HepG2 (cell line): ENCODE measurements around the gene UCKL1. TPM values are rescaled to one million over a fixed set of nuclear protein-coding genes. Genes with fewer than 3 reads are reported as not detected.

ENCODE experiments used
- ATAC-seq: fragments of 200-7000 bp; cut with Tn5 transposase; 3 replicates; pipeline ENCODE4 v1.9.1; 2020; ENCODE audit warnings: mild to moderate bottlenecking, moderate library complexity
- BruUV-seq: library from RNA; stranded (reverse); fragments of 400-500 nt; replicated peaks from 2 replicates; lab custom pipeline; 2021; lab: Mats Ljungman, UMichigan
- CTCF ChIA-PET: fragments of 300-600 bp; formaldehyde crosslinking; extraction: SDS; loops from one replicate; lab custom pipeline; 2021; ENCODE audit warnings: low total read pairs, inconsistent platforms, low intra/inter-chr PET ratio; lab: Yijun Ruan, JAX
- POLR2A ChIA-PET: fragments of 350-600 bp; sonication (Branson Sonifier 250); formaldehyde crosslinking; loops from one replicate; lab custom pipeline; 2020; ENCODE audit warnings: antibody characterized with exemption, inconsistent platforms; lab: Yijun Ruan, JAX
- DNase-seq: peaks from one replicate; pipeline ENCODE4 v3.0.0-alpha.2; 2015; ENCODE audit warnings: low spot score
- FAIRE-seq: peaks from 3 replicates; lab custom pipeline; 2011; peaks lifted over from hg19 to GRCh38; lab: Jason Lieb, UNC
- H2AFZ ChIP-seq: one replicate; pipeline ENCODE4 v1.6.1; 2011; ENCODE audit warnings: low read length, inconsistent platforms
- H3K27ac ChIP-seq: fragments of 300-600 bp; 3 replicates; pipeline ENCODE4 v1.8.0; 2011; ENCODE audit warnings: mixed run types, mild to moderate bottlenecking, mixed read lengths, low read length, inconsistent platforms; ENCODE audit not compliant: insufficient read depth; ENCODE audit errors: extremely low read length
- H3K27me3 ChIP-seq, 2 experiments: fragments of 200-600 bp in 1 of 2; 2 replicates in 1 of 2; 3 replicates in 1 of 2; pipeline versions ENCODE4 v1.6.0 to v1.8.0; 2011; ENCODE audit warnings: low read length in 2 of 2, mild to moderate bottlenecking in 2 of 2, moderate library complexity in 2 of 2, inconsistent platforms in 1 of 2; ENCODE audit not compliant: insufficient read depth in 2 of 2, control insufficient read depth in 1 of 2
- H3K36me3 ChIP-seq, 2 experiments: fragments of 200-600 bp in 1 of 2; replicated peaks in 1 of 2; 2 replicates in 1 of 2; 3 replicates in 1 of 2; pipeline versions ENCODE4 v1.5.1 to v1.8.0; 2011; ENCODE audit warnings: low read length in 2 of 2, inconsistent platforms in 1 of 2; ENCODE audit not compliant: insufficient read depth in 2 of 2, control insufficient read depth in 1 of 2
- H3K4me1 ChIP-seq: 2 replicates; pipeline ENCODE4 v1.5.1; 2012; ENCODE audit warnings: low read length, inconsistent platforms; ENCODE audit not compliant: insufficient read depth
- H3K4me2 ChIP-seq: 2 replicates; pipeline ENCODE4 v1.6.0; 2011; ENCODE audit warnings: low read depth, low read length, inconsistent platforms
- H3K4me3 ChIP-seq, 3 experiments: fragments of 200-600 bp in 1 of 3; sonication (generic), shearing (Covaris generic) in 1 of 3; replicated peaks in 1 of 3; 2 replicates each; pipeline ENCODE4 v1.5.1; 2011 to 2016; ENCODE audit warnings: low read length in 3 of 3, inconsistent platforms in 2 of 3, low read depth in 2 of 3, mild to moderate bottlenecking in 2 of 3, control low read depth in 1 of 3, mixed read lengths in 1 of 3; ENCODE audit not compliant: insufficient read depth in 1 of 3
- H3K79me2 ChIP-seq: one replicate; pipeline ENCODE4 v1.6.1; 2011; ENCODE audit warnings: low read length, inconsistent platforms; ENCODE audit not compliant: insufficient read depth
- H3K9ac ChIP-seq: 2 replicates; pipeline ENCODE4 v1.6.0; 2011; ENCODE audit warnings: mild to moderate bottlenecking, low read depth, low read length, inconsistent platforms; ENCODE audit not compliant: insufficient read depth
- H3K9me3 ChIP-seq: 2 replicates; pipeline ENCODE4 v1.5.1; 2012; ENCODE audit warnings: mild to moderate bottlenecking, low read length
- H4K20me1 ChIP-seq: 2 replicates; pipeline ENCODE4 v1.6.0; 2011; ENCODE audit warnings: inconsistent platforms, mild to moderate bottlenecking, low read length, moderate library complexity; ENCODE audit not compliant: insufficient read depth
- DPF2 ChIP-seq: sonication (generic); formaldehyde crosslinking; IDR thresholded peaks from 2 replicates; pipeline ENCODE4 v1.4.0; 2020; ENCODE audit warnings: mild to moderate bottlenecking, low read depth, missing genetic modification reagents, borderline replicate concordance
- HHEX ChIP-seq: IDR thresholded peaks from 2 replicates; pipeline ENCODE4 v1.6.1; 2016; ENCODE audit warnings: control low read depth
- HNF4A ChIP-seq: sonication (generic); formaldehyde crosslinking; IDR thresholded peaks from 2 replicates; pipeline ENCODE4 v1.4.0; 2020; ENCODE audit warnings: missing genetic modification reagents
- JDP2 ChIP-seq: sonication (generic); formaldehyde crosslinking; IDR thresholded peaks from 2 replicates; pipeline ENCODE4 v1.8.1; 2022; ENCODE audit warnings: missing genetic modification reagents, borderline replicate concordance
- TBX2 ChIP-seq: sonication (generic); formaldehyde crosslinking; IDR thresholded peaks from 2 replicates; pipeline ENCODE4 v1.5.0; 2020; ENCODE audit warnings: missing genetic modification reagents, mild to moderate bottlenecking, borderline replicate concordance
- THAP11 ChIP-seq: IDR thresholded peaks from 2 replicates; pipeline ENCODE4 v1.6.1; 2016; ENCODE audit warnings: missing biosample characterization, missing genetic modification reagents
- ZNF121 ChIP-seq: sonication (generic); formaldehyde crosslinking; IDR thresholded peaks from 2 replicates; pipeline ENCODE4 v1.5.0; 2020; ENCODE audit warnings: mild to moderate bottlenecking, missing genetic modification reagents
- ZNF234 ChIP-seq: sonication (generic); formaldehyde crosslinking; conservative IDR thresholded peaks from 2 replicates; pipeline ENCODE4 v1.5.1; 2020; ENCODE audit warnings: mild to moderate bottlenecking, missing genetic modification reagents
- ZNF432 ChIP-seq: sonication (generic); formaldehyde crosslinking; IDR thresholded peaks from 2 replicates; pipeline ENCODE4 v1.5.0; 2020; ENCODE audit warnings: missing genetic modification reagents, mild to moderate bottlenecking, borderline replicate concordance
- ZNF564 ChIP-seq: sonication (generic); formaldehyde crosslinking; IDR thresholded peaks from 2 replicates; pipeline ENCODE4 v1.8.1; 2023; ENCODE audit warnings: mild to moderate bottlenecking, missing genetic modification reagents
- ZNF619 ChIP-seq: sonication (generic); formaldehyde crosslinking; IDR thresholded peaks from 2 replicates; pipeline ENCODE4 v1.4.0; 2020; ENCODE audit warnings: mild to moderate bottlenecking, missing genetic modification reagents
- ZNF777 ChIP-seq: sonication (generic); formaldehyde crosslinking; IDR thresholded peaks from 2 replicates; pipeline ENCODE4 v1.4.0; 2020; ENCODE audit warnings: missing genetic modification reagents
- WGBS: methylation state at CpG from one replicate; pipeline ENCODE4 v1.1.6; 2017; ENCODE audit warnings: low lambda C conversion rate; 5-methylcytosine and 5-hydroxymethylcytosine counted together
- in situ Hi-C: cut with HindIII; loops from 2 replicates; pipeline ENCODE4 v1.10.0; 2017; ENCODE audit warnings: low pct_unique_long_range_greater_than_20kb; ENCODE audit not compliant: extremely low pct_ligation_motif_present
- intact Hi-C: fragments of 100-400 bp; cut with micrococcal nuclease; formaldehyde crosslinking; loops from one replicate; pipeline ENCODE4 v1.10.0; 2022; ENCODE audit not compliant: unreplicated experiment
- polyA plus RNA-seq, 8 experiments: library from polyadenylated mRNA; depleted of rRNA in 3 of 8; stranded (reverse) in 7 of 8; unstranded in 1 of 8; fragments of >200 nt; fragmentation: Illumina TruSeq in 4 of 8; extraction: Trizol in 4 of 8; gene quantifications; 2 replicates each; pipeline versions ENCODE4 v1.2.1 to v1.2.3, GENCODE V29; 2011 to 2016; ENCODE audit warnings: low read depth in 4 of 8, missing spikeins in 1 of 8, mixed read lengths in 1 of 8; ENCODE audit not compliant: insufficient read depth in 1 of 8
- total RNA-seq, 5 experiments: library from RNA; depleted of rRNA; stranded (reverse); fragments of >200 nt; fragmentation: Illumina TruSeq; extraction: Trizol; gene quantifications; 2 replicates each; pipeline ENCODE4 v1.2.3, GENCODE V29; 2016; ENCODE audit warnings: low read depth in 1 of 5
- TF ChIP-seq, protein P1 (sequence below): sonication (generic); formaldehyde crosslinking; IDR thresholded peaks from 2 replicates; pipeline ENCODE4 v1.4.0; 2020; ENCODE audit warnings: missing genetic modification reagents
- TF ChIP-seq, protein P2 (sequence below): sonication (generic); formaldehyde crosslinking; conservative IDR thresholded peaks from 2 replicates; pipeline ENCODE4 v1.4.0; 2020; ENCODE audit warnings: missing genetic modification reagents
- TF ChIP-seq, protein P3 (sequence below): sonication (generic); formaldehyde crosslinking; IDR thresholded peaks from 2 replicates; pipeline ENCODE4 v1.5.1; 2020; ENCODE audit warnings: mild to moderate bottlenecking, missing genetic modification reagents, moderate library complexity

The UCKL1 gene
- total and polyA plus RNA-seq, 2 of the 13 experiments (the other 11 are each of a cell fraction or from before 2014, with no cell fraction given) = 50.2 to 126 TPM

DNA sequence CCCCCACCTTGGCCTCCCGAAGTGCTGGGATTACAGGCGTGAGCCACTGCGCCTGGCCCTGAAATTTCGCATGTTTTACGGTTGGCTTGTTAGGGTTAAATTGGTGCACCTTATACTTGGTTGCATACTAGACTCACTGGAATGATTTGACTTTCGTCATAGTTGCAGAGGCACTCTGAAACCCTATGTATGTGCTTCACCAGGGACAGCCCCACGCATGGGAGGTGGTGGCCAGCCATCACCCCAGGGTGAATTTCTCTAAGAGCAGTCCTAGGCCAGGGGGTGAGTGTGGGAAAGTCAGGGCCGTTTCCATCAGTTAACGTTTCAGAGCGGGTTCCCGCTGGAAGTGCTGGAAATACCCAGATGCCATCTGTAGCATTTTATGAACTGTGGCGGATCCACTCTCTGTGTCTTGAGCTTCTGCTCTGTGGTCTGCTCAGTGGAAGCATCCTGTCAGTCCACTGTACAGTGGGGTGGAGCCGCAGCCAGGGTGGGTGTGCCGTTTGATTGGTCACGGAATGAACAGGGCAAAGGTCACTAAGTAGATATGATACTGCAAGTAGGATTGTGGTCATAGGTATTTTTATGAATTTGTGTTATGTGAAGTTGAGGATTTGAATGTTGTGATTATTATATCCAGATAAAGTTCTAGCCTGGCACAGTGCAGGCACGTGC lies 48.1 kb downstream of the UCKL1 start:
- Histone ChIP-seq H3K36me3 (peaks cover 5 to 7% of the 10 kb centered on the region in 2 experiments; a peak in 3 of 5 replicates), H3K9me3 (no peaks in the 10 kb centered on the region), H3K4me1 (peaks cover 33% of the 10 kb centered on the region), H3K27ac (no peak overlapping the region), H3K79me2 (peaks cover 87% of the 10 kb centered on the region), H3K4me3 (no peak overlapping the region), H3K27me3 (no peaks in the 10 kb centered on the region), H3K4me2 (no peak overlapping the region), H2AFZ (no peak overlapping the region), H3K9ac (no peak overlapping the region), H4K20me1 (peaks cover 42% of the 10 kb centered on the region)
- 78% methylated on average over 16 of the region's 16 CpGs for WGBS
- intact Hi-C loops = no loop called here
- BruUV-seq = no TSS peak
- DNase-seq (peak; percentile 44), FAIRE-seq (no peak), ATAC-seq (peak; percentile 67)
- ChIA-PET CTCF (no interaction called here), POLR2A (interaction anchor here (0.7 to 1.6 kb wide), 4 partner anchors 12 to 48 kb away, joined by 3 to 6 read pairs (median 4); partner anchors contain the start of genes TPD52L2 and UCKL1)
- in situ Hi-C loops = no loop called here
- TF ChIP-seq ZNF432 (CRISPR knock-in tag) (no peak), ZNF234 (CRISPR knock-in tag) (no peak), ZNF777 (no peak), THAP11 (CRISPR knock-in tag) (no peak), HNF4A (CRISPR knock-in tag) (0 out of 2 replicates have a peak, but pooled peaks have one; percentile 26), ZNF564 (CRISPR knock-in tag) (no peak), TBX2 (CRISPR knock-in tag) (0 out of 2 replicates have a peak, but pooled peaks have one; percentile 15), ZNF121 (CRISPR knock-in tag) (no peak), DPF2 (CRISPR knock-in tag) (0 out of 2 replicates have a peak, but pooled peaks have one; percentile 15), JDP2 (CRISPR knock-in tag) (no peak), ZNF619 (CRISPR knock-in tag) (0 out of 2 replicates have a peak, but pooled peaks have one; percentile 10), HHEX (CRISPR knock-in tag) (no peak)
- TF ChIP-seq, protein P1, sequence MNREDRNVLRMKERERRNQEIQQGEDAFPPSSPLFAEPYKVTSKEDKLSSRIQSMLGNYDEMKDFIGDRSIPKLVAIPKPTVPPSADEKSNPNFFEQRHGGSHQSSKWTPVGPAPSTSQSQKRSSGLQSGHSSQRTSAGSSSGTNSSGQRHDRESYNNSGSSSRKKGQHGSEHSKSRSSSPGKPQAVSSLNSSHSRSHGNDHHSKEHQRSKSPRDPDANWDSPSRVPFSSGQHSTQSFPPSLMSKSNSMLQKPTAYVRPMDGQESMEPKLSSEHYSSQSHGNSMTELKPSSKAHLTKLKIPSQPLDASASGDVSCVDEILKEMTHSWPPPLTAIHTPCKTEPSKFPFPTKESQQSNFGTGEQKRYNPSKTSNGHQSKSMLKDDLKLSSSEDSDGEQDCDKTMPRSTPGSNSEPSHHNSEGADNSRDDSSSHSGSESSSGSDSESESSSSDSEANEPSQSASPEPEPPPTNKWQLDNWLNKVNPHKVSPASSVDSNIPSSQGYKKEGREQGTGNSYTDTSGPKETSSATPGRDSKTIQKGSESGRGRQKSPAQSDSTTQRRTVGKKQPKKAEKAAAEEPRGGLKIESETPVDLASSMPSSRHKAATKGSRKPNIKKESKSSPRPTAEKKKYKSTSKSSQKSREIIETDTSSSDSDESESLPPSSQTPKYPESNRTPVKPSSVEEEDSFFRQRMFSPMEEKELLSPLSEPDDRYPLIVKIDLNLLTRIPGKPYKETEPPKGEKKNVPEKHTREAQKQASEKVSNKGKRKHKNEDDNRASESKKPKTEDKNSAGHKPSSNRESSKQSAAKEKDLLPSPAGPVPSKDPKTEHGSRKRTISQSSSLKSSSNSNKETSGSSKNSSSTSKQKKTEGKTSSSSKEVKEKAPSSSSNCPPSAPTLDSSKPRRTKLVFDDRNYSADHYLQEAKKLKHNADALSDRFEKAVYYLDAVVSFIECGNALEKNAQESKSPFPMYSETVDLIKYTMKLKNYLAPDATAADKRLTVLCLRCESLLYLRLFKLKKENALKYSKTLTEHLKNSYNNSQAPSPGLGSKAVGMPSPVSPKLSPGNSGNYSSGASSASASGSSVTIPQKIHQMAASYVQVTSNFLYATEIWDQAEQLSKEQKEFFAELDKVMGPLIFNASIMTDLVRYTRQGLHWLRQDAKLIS (CRISPR knock-in tag) = no peak
- TF ChIP-seq, protein P2, sequence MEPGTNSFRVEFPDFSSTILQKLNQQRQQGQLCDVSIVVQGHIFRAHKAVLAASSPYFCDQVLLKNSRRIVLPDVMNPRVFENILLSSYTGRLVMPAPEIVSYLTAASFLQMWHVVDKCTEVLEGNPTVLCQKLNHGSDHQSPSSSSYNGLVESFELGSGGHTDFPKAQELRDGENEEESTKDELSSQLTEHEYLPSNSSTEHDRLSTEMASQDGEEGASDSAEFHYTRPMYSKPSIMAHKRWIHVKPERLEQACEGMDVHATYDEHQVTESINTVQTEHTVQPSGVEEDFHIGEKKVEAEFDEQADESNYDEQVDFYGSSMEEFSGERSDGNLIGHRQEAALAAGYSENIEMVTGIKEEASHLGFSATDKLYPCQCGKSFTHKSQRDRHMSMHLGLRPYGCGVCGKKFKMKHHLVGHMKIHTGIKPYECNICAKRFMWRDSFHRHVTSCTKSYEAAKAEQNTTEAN (CRISPR knock-in tag) = no peak
- TF ChIP-seq, protein P3, sequence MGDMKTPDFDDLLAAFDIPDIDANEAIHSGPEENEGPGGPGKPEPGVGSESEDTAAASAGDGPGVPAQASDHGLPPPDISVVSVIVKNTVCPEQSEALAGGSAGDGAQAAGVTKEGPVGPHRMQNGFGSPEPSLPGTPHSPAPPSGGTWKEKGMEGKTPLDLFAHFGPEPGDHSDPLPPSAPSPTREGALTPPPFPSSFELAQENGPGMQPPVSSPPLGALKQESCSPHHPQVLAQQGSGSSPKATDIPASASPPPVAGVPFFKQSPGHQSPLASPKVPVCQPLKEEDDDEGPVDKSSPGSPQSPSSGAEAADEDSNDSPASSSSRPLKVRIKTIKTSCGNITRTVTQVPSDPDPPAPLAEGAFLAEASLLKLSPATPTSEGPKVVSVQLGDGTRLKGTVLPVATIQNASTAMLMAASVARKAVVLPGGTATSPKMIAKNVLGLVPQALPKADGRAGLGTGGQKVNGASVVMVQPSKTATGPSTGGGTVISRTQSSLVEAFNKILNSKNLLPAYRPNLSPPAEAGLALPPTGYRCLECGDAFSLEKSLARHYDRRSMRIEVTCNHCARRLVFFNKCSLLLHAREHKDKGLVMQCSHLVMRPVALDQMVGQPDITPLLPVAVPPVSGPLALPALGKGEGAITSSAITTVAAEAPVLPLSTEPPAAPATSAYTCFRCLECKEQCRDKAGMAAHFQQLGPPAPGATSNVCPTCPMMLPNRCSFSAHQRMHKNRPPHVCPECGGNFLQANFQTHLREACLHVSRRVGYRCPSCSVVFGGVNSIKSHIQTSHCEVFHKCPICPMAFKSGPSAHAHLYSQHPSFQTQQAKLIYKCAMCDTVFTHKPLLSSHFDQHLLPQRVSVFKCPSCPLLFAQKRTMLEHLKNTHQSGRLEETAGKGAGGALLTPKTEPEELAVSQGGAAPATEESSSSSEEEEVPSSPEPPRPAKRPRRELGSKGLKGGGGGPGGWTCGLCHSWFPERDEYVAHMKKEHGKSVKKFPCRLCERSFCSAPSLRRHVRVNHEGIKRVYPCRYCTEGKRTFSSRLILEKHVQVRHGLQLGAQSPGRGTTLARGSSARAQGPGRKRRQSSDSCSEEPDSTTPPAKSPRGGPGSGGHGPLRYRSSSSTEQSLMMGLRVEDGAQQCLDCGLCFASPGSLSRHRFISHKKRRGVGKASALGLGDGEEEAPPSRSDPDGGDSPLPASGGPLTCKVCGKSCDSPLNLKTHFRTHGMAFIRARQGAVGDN = peak; percentile 17; the same call in 1 of the 2 replicates
